ENCODE results near the gene SENP7.
"Not testable (repeated sequence)": the region's sequence is repeated elsewhere in the genome, so short reads cannot be mapped to it uniquely, and the experiment has no call there.

The SENP7 gene

DNA sequence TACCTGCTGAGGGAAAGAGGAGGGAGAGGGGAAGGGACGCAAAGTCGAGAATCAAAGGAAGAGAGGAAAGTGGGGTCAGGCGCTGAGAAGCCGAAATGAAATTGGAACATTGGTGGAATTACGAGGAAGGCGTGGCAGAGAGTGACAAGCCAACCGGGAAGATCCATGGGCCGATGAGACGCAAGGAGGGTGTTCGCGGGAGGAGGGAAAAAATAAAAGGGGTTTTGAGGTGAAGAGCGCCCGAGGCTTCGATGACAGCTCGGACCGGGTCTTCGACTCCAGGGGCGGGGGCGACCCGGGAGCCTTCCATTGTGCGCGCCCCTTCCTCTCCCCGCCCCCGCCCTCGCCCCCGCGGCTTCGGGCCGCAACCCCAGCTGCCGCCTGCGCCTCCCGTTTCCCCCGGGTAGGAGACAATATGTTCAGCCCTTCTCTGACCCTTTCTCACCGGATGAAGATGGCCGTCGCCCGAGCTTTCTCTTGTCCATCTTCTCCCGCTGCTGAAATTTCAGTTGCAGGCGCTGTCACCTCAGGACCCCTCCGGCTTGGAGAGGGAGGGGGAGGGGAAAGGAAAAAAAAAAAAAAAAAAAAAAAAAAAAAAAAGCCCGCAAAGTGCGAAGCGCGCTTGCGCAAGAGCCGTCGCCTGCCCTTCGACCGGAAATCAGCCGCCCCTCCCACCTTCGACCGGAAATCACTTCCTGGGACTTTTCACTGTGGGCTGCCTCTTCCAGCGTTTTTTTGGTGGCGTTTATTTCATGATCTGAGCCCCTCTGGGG is at the start of gene SENP7:
Gene SENP7 (minus strand): TSS at position 567 of the 773 bp plus-strand sequence. CDS start 82 bp downstream, at position 485.
- DNase-seq (ENCODE audit: low spot score): peak; percentile 83

GRCh38 chr3:101561630-101562328 is 48.8 kb upstream of the SENP7 start, which contains the start of gene TRMT10C:
Gene TRMT10C, plus strand, starts transcription at chr3:101561868. Its CDS starts 2,914 bp downstream, at chr3:101564782.
- peak; percentile 92 for DNase-seq (ENCODE audit: low spot score)

GRCh38 chr3:101556064-101556463 is 43.1 kb upstream of the SENP7 start:
- DNase-seq (ENCODE audit: low spot score): no peak

- not testable (repeated sequence) for DNase-seq (ENCODE audit: low spot score)
Observed at GRCh38 chr3:101553381-101553780, 40.4 kb upstream of the SENP7 start.

DNA sequence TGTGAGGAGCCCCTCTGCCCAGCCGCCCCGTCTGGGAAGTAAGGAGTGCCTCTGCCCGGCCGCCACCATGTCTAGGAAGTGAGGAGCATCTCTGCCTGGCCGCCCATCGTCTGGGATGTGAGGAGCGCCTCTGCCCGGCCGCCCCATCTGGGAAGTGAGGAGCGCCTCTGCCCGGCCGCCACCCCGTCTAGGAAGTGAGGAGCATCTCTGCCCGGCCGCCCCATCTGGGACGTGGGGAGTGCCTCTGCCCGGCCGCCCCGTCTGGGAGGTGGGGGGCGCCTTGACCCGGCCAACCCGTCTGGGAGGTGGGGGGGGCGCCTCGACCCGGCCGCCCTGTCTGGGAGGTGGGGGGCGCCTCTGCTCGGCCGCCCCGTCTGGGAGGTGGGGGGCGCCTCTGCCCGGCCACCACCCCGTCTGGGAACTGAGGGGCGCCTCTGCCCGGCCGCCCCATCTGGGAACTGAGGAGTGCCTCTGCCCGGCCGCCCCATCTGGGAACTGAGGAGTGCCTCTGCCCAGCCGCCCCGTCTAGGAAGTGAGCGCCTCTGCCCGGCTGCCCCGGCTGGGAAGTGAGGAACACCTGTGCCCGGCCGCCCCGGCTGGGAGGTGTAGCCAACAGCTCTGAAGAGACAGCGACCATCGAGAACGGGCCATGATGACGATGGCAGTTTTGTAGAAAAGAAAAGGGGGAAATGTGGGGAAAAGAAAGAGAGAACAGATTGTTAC is 38.5 kb upstream of the SENP7 start:
- DNase-seq (ENCODE audit: low spot score): not testable (repeated sequence)

DNA sequence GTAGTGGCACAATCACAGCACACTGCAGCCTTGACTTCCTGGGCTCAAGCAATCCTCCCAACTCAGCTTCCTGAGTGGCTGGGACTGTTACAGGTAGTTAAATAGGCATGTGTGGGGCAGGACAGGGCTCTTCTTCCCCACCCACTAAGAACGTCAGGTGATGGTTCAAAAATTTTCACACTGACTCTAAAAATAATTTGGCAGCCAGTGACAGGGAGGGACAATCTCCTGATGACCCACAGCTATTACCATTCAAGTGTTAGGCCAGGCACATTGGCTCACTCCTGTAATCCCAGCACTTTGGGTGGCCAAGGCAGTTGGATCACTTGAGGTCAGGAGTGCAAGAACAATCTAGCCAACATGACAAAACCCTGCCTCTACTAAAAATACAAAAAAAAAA is 36.5 kb upstream of the SENP7 start:
- DNase-seq (ENCODE audit: low spot score): no peak

DNA sequence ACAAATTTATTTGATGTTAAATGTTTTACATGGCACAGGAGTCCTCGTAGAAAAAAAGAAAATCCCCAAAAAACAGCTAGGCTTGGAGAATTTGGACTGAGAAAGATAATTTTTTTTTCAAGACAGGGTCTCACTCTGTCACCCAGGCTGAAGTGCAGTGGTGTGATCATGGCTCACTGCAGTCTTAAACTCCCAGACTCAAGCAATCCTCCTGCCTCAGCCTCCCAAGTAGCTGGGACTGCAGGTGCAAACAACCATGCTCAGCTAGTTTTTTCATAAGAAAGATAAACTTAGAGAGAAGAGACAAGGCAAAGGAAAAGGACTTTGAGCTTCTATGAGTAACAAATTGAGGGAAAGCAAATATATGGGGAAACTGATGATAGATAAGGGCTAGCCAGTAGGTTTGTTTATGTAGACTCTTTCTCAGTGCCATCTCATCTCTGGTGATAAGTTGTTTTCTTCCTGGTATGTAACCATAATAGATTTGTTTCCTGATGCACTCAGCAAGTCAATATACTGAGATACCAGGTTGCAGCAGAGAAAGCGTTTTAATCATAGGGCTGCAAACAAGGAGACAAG is 35.6 kb upstream of the SENP7 start:
- no peak for DNase-seq (ENCODE audit: low spot score)

GRCh38 chr3:101544161-101544850 is 31.3 kb upstream of the SENP7 start:
- DNase-seq (ENCODE audit: low spot score): no peak

DNA sequence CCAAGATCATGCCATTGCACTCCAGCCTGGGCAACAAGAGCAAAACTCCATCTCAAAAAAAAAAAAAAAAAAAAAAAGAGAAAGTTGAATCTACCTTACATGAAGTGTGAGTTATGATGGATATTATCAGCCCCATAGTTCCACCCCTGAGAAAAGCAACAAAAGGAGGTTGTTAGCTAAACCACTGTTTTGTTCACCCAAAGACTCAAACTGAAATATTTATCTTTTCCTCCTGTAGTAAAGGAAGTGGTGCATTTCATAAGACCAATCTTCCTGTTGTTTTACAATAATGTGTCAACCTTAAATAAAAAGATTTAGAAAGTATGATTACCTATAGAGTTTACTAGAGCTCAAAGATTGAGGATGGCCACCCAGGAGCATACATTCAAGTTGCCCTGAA is 29.9 kb upstream of the SENP7 start:
- DNase-seq (ENCODE audit: low spot score): no peak

- not testable (repeated sequence) for DNase-seq (ENCODE audit: low spot score)
Observed at GRCh38 chr3:101536955-101537354, 23.9 kb upstream of the SENP7 start.

- no peak for DNase-seq (ENCODE audit: low spot score)
Observed at GRCh38 chr3:101536266-101536665, 23.3 kb upstream of the SENP7 start.

- no peak for DNase-seq (ENCODE audit: low spot score)
Observed at GRCh38 chr3:101535221-101535620, 22.2 kb upstream of the SENP7 start.

- DNase-seq (ENCODE audit: low spot score): no peak
Observed at GRCh38 chr3:101533603-101533968, 20.6 kb upstream of the SENP7 start.

DNA sequence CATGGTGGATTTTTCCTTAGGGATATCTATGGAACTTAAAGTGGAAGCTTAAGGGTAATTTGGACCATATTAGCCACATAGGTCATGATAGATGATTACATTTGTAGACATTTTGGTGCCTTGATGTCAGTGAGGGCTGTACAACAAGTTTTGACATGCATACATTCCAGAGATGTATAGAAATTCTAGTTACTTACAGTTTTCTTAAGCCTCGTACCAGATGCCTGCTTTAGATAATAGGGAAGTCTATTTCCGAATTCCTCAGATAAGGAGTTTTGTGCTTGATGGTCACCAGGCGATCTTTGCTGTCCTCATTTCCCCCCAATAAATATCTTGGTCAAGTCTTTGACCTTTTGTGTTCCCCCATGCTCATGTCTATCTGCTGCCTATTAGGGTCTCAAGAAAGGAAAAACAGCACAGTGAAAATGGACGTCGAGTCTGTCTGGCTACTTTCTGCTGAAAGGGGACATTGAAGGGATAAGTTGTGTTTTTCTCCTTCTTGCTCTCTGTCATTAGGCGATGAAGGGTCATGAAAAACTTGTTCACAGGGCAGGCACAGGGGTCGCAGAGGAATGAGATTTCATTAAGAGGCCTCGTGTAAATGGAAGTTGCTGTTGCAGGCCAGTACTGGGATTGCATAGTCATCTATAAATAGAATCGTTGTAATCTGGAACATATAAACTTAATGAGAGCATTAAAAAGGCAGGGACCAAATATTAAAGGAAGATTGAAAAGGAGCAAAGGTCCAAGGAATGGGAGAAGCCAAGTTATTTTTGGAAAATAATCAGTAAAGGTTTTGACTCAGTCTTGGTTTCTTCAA is 20.0 kb upstream of the SENP7 start:
- no peak for DNase-seq (ENCODE audit: low spot score)

DNA sequence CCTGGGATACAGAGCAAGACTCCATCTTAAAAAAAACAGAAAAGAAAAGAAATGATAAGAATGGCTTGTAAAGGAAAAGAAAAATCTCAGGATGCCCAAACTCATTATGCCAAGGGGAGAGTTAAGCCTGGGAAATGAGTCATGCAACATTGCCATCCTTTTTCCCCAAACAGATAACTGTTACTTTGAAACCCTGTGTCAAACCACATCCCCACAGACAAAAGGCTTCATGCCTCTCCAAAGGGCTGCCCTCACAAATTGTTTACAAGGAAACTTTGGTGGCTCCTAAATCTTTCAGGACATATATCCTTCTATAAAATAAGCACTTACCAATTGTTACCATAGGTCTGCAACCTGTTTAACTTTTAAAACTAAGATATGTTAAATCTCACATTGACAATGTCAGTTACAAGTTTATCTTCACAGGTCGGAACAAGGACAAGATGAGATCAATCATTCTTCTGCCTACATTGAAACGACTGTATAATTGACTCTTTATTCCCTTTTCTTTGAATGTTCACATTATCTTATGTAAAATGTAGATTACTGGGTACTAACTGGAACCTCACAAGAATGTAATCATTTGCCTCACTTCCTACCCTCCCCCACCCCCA is 18.6 kb upstream of the SENP7 start:
- no peak for DNase-seq (ENCODE audit: low spot score)

DNA sequence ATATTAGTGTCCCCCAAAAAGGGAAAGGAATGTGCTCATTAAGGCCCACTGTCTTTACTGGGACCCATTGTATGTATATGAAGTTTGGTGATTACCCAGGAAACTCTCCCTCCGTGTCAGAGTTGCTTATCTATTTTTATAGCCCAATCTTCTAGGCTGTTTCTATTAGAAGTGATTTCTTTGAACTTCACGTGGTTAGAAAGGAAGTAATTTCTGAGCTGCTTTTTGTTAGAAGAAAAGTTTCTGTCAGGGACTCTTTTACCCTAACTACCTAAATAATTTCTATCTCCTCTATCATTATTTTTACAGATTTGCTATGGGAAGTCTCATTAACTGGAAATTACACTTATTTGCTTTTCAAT is 17.7 kb upstream of the SENP7 start:
- no peak for DNase-seq (ENCODE audit: low spot score)

DNA sequence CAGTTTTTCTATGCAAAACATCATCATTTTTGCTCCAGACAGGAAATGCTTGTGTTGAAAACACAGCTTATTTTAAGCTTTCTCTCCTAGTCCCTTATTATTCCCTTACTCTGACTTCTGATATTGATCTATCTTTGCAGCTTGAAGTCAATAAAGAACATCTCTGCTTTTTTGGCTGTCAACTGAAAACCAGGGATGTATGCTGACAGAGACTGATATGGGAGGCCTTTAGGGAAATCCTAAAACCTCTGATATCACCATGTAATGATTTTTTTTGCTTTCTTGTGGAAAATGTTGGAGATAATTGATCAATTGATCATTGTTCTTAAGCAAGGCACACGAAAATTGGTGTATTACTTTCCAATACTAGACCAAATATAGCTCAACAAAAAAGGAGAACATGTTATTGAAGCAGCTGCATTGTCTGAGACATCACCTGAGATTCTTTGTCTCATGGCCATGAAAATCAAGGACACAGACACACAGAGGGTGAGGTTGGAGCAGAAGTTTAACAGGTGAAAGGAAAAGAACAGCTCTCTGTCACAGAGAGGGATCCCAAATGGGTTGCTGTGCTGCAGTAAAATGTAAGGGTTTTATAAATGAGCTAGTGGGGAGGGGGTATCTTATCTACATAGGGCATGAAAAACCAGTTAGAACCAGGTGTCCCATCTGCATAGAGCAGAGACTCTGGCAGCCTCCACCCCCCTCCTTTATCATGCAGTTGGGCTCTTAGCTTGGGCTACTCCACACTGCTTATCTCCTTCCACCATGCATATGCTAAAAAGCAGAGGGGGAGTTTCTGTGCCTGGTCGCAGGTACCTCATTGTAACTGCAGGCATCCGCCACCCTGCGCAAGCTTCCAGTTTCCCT is 17.0 kb upstream of the SENP7 start:
- DNase-seq (ENCODE audit: low spot score): no peak

GRCh38 chr3:101527906-101528305 is 14.9 kb upstream of the SENP7 start:
- no peak for DNase-seq (ENCODE audit: low spot score)

- no peak for DNase-seq (ENCODE audit: low spot score)
Observed at GRCh38 chr3:101527441-101527840, 14.4 kb upstream of the SENP7 start.
